ENCODE measurements around the gene PLCH2.

DNA sequence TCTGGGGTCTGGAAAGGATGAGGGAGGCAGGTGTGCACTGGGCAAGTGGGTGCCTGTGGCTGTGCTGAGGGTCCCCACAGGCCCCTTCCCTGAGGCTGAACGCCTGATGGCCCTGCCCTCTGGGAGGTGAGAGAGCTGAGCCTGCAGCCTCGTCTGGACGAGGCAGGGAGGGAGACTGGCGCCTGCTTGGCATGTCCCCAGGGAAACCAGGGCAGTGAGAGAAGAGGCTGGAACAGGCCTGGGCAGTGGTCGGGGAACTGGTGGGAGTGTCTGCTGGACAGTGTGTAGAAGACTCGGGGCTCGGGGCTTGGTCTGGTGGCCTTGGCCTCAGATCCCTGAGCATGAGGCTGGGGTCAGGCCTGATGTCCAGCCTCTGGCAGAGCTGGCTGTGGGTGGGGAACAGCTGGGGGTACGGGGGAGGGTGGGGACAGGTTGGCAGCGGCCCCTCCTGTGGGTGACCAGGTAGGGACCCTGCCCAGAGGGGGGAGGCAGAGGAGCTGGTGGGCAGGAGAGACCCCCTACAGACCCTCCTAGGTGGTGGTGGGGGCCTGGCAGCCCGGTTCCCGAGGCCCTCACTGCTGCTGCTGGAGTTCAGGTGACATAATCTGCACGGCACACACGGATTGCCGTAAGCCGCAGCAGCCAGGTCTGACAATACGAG, 30.8 kb upstream of the PLCH2 start:
- TF ChIP-seq EZH2 (IDR thresholded peaks at IDR 0.05), result no peak
- no peak for TF ChIP-seq POLR2AphosphoS5 (IDR thresholded peaks at IDR 0.05; ENCODE audit: borderline replicate concordance, low read depth, low read length)
- TF ChIP-seq FOXP2 (optimal IDR thresholded peaks at IDR 0.05; ENCODE audit: control extremely low read depth, extremely low read length, insufficient read depth), result no peak
